GM06990 (cell line): ENCODE data around the gene EFS.

Experiments used
- DNase-seq: peaks from one replicate; pipeline ENCODE4 v3.0.0-alpha.2; 2011; ENCODE audit not compliant: insufficient read length; ENCODE audit errors: extremely low read depth
- H3K27me3 ChIP-seq: replicated peaks from 2 replicates; pipeline ENCODE4 v1.6.0; 2011; ENCODE audit warnings: low read length; ENCODE audit not compliant: control insufficient read depth, insufficient read depth
- H3K36me3 ChIP-seq: 2 replicates; pipeline ENCODE4 v1.5.1; 2011; ENCODE audit warnings: low read length; ENCODE audit not compliant: control insufficient read depth, insufficient read depth
- H3K4me3 ChIP-seq: replicated peaks from 2 replicates; pipeline ENCODE4 v1.5.1; 2011; ENCODE audit warnings: low read depth, mild to moderate bottlenecking, control low read depth, low read length
- CTCF ChIP-seq: IDR thresholded peaks from 2 replicates; pipeline ENCODE4 v1.5.1; 2011; ENCODE audit warnings: low read length, control low read depth, mild to moderate bottlenecking, inconsistent platforms; ENCODE audit not compliant: insufficient read depth, poor library complexity, severe bottlenecking

The EFS gene

GRCh38 chr14:23316300-23316699, 48.7 kb downstream of the EFS start:
- TF ChIP-seq CTCF: no peak
- H3K36me3 ChIP-seq: no peaks in the 10 kb centered on the region; the same call in 1 of the 2 replicates

GRCh38 chr14:23310546-23310945, 54.4 kb downstream of the EFS start:
- Histone ChIP-seq H3K36me3 (peaks cover 12% of the 10 kb centered on the region), H3K4me3 (no peak overlapping the region), H3K27me3 (no peaks in the 10 kb centered on the region)
- no peak for TF ChIP-seq CTCF
- DNase-seq: no peak

More at GRCh38 chr14:23316300-23316699, 48.7 kb downstream of the EFS start:
- no peaks in the 10 kb centered on the region for H3K27me3 ChIP-seq
- DNase-seq: no peak
- H3K4me3 ChIP-seq: no peak overlapping the region

GRCh38 chr14:23308721-23309445, 56.1 kb downstream of the EFS start:
- peaks cover 12% of the 10 kb centered on the region for H3K36me3 ChIP-seq
- no peak for DNase-seq
- no peaks in the 10 kb centered on the region for H3K27me3 ChIP-seq
- H3K4me3 ChIP-seq: no peak overlapping the region
- no peak for TF ChIP-seq CTCF

GRCh38 chr14:23307687-23308644, 57.0 kb downstream of the EFS start:
- Histone ChIP-seq H3K4me3 (peak overlapping the region; percentile 95), H3K27me3 (no peaks in the 10 kb centered on the region), H3K36me3 (peaks cover 12% of the 10 kb centered on the region)
- no peak for TF ChIP-seq CTCF
- DNase-seq: no peak

GRCh38 chr14:23307146-23307530, 57.8 kb downstream of the EFS start:
- no peak for TF ChIP-seq CTCF
- Histone ChIP-seq H3K27me3 (no peaks in the 10 kb centered on the region), H3K4me3 (peak overlapping the region; percentile 95), H3K36me3 (peaks cover 12% of the 10 kb centered on the region)
- no peak for DNase-seq
